DMS114 treated with DMSO at 0.1 percent for 48 hours (cell line): ENCODE data around the gene KSR1.

Experiments
- DNase-seq: peaks from one replicate; lab custom pipeline; 2025; ENCODE audit not compliant: unreplicated experiment; lab: John Stamatoyannopoulos, UW

Gene KSR1

DNA sequence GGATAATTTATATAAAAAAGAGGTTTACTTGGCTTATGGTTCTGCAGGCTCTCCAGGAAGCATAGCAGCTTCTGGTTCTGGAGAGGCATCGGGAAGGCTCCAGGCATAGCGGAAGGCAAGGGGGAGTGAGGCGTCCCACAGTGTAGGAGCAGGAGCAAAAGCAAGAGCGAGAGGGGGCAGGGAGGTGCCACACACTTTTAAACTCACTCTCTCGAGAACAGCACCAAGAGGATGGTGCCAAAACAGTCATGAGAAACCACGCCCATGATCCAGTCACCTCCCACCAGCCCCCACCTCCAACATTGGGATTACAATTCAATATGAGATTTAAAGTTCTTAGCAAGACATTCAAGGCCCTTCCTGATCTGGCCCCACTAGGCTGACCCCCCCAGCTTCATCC lies 124.8 kb downstream of the KSR1 start:
- DNase-seq, result no peak

DNA sequence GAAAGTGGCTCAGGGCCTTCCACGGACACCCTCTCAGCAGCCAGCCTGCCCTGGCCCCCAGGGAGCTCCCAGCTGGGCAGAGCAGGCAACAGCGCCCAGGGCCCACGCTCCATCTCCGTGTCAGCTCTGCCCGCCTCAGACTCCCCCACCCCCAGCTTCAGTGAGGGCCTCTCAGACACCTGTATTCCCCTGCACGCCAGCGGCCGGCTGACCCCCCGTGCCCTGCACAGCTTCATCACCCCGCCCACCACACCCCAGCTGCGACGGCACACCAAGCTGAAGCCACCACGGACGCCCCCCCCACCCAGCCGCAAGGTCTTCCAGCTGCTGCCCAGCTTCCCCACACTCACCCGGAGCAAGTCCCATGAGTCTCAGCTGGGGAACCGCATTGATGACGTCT lies 126.4 kb downstream of the KSR1 start:
- no peak for DNase-seq

DNA sequence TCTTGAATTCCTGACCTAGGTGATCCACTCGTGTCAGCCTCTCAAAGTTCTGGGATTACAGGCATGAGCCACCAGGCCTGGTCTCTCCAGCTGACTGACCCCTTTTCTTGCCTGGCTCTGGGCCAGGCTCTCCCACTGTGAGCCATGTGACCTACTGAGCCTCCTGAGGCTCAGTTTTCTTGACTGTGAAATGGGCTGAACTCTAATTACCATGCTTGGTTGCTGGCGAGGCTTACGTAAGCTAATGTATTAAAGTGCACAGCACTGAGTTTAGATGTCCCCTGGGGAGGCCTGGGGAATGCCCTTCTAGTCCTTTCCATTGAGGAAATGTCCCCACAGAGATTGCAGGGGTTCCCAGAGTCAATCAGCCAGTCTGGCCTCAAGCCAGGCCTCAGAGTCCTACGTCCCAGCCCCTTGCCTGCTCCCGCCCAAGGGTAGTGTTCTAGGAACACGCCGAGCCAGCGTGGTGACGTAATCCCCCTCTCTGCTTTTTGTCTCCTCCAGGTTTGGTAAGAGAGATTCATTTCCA lies 129.0 kb downstream of the KSR1 start:
- no peak for DNase-seq

DNA sequence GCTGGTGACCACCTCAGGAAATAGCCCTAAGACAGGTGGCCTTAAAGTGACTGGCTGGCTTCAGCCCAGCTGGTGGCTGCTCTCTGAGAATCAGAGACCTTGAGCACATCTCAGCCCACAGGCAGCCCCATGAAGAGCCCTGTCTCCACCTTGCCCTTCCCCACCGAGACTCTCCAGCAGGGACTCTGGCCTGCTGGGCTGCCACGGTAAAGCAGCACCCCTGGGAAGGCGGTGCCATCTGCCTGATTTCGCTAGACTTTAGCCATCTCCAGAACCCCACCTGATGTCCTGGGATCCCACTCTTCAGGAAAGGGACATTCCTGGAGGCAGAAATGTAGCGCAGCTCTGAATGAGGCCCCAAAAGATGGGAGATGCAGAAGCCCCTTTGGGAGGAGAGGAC lies 129.5 kb downstream of the KSR1 start:
- DNase-seq, result no peak

DNA sequence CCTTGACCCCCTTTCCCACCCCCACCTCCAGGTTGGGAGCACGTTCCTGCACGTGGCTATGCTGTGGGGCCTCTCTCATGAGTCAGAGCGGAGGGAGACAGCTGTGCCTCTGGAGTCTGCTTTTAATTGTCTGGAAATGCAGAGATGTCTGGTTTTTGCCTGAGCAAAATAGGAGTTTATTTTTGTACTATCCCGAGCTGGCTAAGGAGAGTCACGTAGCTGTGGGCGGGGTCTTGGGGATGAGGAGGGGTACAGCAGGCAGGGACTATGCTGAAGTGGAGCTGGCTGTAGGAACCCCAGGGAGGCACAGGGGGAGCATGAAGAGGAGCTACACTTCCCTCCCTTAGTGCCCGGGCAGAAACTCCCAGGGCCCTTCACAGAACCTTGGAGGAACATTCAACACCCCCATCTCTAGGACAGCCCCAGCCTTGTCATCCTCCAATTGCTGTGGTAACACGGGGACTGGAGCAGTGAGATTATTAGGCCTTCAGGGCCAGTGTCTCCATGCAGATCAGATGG lies 130.0 kb downstream of the KSR1 start:
- DNase-seq, result no peak

DNA sequence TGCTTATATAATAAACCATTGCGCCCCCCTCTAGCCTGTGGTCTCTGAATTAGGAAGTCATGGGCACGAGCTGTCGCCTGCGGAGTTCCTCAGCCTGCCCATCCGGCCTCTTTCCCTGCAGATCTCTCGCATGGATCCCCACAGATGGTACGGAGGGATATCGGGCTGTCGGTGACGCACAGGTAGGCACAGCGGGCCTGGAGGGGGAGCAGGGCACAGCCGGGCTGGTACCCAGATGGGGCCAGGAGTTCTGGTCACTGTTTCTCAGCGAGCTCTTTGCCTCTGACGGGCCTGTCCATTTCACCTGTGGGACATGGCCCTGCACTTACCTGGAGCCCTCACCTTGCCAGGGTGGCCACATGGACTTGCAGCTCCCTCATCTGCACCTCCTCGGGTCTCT lies 132.1 kb downstream of the KSR1 start:
- no peak for DNase-seq

DNA sequence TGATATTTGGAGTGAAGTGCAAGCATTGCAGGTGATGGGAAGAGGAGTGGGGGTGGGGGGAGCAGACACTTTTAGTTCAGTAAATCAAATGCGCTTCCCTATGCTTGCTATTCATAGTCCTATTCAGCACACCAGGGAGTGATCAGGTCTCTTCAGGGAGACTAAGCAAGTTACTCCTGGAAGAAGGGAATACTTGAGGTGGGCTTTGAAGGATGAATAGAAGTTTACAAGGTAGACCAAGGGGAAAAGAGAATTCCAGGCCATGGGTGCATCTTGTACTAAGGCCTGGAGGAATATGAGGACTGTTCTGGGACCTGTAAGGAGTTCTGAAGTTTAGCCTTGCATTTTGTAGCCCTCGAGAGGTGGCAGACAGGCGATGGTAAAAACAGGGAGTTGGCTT lies 134.6 kb downstream of the KSR1 start:
- no peak for DNase-seq

DNA sequence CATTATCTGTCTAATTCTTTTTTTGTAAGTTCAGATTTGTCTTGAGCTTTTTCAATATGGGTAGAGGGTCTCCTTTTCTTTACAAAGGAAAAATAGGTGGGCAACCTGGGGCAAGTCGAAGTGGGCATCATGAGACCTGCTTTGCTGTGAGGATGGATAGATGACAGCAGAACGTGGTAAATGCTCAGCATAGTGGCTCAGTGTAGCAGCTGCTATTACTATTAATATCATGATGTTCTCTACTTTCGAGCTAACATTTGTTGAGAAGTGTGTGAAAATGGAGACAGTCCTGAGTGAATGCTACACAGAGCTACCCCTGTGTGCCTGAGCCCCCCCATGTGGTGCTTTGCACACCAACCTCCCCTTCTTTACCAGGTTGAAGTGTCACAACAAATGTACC lies 135.7 kb downstream of the KSR1 start:
- no peak for DNase-seq

DNA sequence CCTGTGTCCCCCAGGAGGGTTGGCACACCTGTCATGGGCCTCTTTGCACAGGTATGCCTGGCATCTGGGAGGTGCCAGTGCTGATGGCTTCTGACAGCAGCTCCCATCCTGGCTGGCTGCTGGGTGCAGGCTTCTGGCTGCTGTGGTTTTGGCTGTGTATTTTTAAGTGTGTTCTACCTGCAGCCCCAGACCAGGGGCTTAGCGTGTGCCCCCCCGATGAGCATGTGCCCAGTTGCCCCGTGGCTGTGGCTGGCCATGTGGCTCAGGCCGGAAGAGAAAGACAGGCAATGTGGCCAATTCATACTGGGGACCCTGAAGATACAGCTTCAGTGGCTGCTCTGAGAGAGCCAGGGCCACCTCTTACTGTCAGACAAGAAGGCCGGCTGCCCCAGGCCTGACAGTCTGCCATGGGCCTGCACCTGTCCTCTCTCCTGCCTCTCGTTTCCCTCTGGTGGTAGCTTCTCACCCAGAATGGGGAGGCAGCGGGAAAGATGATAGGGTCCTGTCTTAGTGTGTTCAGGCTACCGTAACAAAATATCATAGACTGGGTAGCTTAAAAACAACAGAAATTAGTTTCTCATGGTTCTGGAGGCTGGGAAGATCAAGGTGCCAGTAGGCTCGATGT lies 137.1 kb downstream of the KSR1 start:
- DNase-seq, result no peak

DNA sequence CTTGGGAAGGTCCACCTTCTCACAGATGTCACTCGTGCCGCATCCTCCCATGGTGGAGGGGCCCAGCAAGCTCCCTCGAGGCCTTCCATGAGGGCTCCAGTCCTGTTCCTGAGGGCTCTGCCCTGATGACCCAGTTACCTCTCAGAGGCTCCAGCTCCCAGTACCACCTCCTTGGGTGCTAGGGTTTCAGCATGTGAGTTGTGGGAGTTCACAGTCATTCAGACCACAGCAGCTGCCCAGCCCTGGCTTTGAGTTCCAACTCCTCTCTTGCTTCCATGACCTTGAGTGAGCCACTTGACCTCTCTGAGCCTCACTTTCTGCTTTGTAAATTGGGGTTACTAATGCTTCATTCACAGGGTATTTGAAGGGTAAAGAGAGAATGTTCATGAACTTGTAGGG lies 137.6 kb downstream of the KSR1 start:
- no peak for DNase-seq

DNA sequence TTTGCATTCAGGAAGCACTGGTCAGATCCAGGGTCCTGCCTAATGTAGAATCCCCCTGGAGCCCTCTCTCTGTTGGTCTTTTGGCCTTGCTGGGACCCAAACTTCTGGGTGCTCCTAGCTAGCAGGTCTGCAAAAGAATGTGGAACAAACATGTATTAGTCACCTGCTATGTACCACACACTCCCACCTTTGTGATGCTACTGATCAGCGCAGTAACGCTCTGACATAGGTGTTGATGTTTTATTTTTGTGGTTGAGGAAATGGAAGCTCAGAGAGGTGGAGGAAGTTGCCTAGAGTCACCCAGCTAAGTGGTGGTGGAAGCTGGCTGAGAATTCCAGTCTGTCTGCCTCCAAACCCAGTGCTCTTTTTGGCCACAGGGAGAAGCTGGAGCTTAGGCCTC lies 139.0 kb downstream of the KSR1 start:
- no peak for DNase-seq

DNA sequence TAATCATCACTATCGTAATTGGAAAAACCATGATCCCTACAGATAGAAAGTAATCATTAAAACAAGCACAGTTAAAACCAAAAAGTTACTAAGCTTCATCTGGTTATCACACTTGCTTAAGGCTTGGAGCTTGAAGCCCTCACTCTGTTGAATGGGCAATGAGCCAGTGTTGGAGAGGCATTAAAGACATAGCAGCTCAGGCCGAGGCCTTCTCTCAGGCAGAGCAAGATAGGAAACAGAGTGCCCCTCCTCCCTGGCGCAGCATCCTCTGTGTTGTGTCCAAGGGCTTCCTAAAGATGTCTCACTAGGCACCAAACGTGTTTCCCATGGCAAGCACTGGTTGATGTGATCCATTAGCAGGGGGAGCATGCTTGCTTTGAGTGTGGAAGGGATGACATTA lies 139.8 kb downstream of the KSR1 start:
- DNase-seq, result no peak

DNA sequence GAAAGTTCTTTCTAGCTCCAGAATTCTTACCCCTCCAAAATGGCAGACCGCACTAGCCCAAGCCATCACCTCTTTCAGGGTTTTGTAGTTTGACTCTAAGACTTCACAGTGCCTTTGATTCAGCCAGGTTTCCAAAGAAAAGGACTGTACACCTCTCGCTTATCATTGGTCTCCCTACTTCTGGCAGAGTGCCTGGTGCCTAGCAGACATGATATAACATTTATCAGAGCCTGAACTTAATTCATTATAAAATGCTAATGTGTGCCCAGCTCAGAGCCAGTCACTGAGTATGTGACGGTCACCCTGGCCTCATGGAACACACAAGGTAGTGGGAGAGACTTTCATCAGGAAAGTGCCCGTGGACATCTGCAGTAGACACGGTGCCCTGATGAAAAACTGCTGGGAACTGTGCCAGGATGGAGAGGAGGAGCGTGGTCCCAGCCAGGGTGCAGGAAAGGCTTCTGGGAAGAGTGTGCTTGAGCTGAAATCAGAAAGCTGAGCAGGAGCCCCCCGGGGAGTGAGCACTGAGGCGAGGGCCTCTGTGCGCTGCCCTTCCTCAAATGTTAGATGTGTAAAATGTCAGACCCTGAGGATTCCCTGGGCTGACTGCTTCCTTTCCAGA lies 140.4 kb downstream of the KSR1 start:
- no peak for DNase-seq

DNA sequence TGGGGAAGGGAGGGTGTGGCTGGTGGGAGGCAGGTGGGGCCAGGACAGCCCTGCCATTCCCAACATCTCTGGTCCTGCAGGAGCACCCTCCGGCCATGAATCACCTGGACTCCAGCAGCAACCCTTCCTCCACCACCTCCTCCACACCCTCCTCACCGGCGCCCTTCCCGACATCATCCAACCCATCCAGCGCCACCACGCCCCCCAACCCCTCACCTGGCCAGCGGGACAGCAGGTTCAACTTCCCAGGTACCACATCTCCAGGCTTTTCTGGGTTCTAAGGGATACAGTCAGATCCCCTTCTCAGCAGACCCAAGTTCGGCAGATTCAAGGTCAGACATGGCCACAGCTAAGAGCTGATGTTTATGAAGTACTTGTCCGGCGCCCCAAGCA lies 140.9 kb downstream of the KSR1 start:
- DNase-seq, result no peak

DNA sequence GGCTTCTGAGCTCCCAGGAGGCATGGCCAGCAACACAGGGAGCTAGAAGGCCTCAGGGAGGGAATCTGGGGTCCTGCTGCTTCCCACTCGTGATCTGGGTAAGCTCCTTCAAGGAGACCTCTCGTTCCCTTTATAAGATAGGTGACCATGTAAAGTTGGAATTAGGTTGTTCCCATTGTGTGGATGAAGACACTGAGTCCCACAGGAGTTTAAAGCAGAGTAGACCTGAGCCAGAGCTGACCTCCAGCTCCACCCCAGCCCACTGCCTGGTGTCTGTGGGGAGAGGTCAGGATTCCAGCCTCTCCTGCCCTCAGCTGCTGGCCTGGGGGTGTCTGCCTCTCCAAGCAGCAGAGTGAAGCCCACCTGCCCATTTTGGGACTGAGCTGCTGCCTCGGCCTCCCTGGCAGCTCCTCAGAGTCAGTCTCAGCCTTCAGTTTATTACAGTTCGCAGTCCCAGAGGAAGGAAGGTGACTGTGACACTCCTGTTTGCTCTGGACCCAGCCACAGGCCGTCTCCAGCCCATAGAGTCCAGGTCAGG lies 141.6 kb downstream of the KSR1 start:
- DNase-seq, result no peak

DNA sequence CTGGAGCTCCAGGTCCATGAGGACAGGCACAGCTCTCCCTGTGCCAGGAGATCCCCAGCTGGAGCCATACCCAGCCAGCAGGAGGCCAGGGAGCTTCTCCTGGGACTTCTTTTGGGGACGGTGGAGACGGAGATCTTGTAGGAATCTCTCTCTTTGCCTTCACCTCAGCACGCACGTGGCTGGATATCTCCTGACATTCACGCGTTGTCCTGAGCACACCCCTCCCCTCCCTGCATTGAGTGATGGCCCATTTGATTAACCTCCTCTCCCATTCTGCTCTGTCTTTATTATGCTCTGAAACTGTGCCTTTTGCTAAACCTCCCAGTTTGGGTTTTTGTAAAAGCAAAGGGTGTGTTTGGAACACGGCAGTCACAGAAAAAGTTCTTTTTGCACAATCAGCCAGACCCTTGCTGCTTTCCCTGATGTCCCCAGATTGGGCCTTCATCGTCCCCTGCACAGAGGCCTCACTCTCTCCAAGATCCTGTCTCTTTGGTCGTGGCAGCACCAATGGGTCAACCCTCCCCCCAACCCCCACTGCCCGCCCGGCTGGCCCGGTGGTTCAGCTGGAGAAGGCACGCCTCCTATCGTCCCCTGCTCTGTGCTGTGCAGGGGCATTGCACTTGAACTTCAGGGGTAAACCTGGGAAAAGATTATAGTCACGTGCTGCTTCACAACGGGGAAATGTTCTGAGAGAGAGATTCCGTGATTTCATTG lies 142.2 kb downstream of the KSR1 start:
- DNase-seq, result no peak

DNA sequence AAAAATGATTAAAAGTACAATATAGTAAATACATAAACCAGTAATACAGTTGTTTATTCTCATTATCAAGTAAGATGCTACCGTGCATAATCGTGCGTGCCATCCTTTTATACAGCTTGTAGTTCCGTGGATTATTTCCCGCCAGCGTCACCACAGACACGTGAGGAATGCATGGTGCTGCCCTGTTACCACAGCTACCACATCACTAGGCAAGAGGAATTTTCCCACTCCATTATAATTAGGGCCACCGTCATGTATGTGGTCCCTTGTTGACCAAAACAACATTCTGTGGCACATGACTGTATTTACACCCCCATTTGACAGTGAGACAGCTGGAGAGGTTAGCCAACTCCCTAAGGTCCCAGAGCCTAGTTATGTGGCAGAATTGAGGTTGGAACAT lies 144.2 kb downstream of the KSR1 start:
- no peak for DNase-seq

DNA sequence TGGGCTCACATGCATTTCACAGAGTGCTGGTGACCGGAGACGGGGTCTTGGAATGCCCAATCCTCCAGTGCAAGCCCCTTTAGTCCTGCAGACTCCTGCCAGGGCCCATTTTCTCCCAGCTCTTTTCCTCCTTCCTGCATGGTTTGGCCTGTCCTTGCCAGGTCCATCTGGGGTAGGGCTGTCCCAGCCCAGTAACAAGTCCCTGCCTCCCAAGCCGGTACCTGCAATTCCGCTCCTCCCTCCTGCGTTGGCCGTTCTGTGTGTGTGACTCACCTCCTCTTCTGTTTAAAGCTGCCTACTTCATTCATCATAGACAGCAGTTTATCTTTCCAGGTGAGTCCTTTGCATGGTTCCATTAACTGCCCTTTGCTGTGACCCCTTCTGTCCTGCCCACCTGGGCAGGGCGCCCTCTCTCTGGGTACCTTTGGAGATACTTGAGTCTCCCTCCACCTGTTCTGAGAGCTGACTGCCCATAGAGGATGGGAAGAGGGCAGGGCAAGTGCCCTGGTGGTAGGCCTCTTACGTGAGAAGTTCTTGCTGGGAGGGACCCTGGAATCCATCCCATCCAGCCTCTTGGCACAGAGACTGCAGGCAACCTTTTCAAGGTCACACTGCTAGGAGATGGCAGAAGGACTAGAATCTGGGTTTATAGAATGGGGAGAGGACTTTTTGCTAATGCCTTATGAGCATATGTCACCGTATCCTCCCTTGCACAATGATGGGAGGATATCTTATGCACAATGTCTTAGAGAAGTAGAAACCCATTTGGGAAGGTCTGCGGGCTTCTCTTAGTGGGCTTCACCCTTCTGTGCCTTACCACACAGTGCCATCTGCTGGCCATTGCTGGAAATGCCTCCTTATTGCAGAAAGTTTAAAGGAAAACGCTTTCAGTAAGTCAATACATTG lies 145.1 kb downstream of the KSR1 start:
- peak; percentile 64 for DNase-seq

DNA sequence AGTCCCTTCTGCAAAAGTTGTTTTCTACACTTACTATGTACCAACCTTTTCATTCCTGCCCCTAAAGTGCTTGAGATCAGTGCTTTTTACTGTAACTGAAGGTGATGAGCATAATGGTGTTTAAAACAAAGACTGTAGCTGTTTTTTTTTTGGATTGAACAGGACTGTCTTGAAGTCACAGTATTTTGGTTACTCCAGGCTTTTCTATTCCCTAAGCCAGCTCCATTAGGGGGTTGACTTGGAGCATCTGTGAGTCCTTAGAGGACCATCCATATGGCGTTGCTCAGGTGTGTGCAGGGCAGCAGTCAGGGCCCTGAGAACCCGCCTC lies 145.7 kb downstream of the KSR1 start:
- DNase-seq, result no peak

DNA sequence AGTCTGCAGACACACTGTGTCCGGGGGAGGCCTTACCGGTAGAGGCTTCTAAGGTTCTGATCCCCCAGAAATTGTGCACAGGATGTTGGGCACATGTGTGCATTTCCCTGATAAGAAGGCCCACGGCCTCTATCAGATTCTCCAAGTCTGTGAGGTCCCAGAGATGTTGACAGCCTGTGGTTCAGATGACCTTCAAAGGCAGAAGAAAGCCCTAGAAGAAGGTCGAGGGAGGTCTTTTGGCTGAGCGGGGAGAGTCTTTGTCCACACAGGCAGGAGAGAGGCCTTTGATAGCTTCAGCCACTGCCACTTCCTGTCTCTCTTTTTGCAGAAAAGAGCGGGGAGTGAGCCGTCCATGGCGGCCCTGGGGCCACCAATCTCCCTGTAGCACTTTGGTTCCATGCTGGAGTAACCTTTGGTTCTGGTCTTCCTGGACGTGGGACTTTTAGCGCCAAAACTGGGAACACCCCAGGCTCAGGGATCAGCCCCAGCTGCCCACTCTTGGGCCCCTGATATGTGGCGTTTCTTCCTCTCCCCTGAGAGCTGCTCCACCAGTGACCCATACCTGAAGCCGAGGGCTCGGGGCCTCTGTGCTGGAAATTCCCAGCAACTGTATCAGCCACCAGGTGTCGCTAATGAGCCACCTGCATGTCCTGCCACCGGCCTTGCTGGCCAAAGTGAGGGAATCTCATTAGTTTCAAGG lies 146.6 kb downstream of the KSR1 start:
- DNase-seq, result no peak

DNA sequence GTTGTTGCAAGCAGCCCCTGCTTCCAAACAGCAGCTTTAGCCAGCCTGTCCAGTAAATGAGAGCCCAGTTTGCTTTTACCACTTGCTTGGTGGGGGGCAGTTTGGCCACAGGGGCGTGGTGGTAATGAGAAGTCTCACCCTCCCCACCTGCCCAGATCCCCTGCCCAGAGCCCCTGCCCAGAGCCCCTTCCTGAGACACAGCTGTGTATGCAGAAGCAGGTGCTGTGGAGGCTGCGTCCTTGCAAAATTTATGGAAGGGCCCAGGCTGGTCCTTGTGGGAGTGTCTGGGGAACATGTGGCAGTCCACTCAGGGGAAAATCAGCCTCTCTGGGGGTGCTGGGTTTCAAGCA lies 147.1 kb downstream of the KSR1 start:
- no peak for DNase-seq
